Measurements from ENCODE around the gene PARM1.

The PARM1 gene

DNA sequence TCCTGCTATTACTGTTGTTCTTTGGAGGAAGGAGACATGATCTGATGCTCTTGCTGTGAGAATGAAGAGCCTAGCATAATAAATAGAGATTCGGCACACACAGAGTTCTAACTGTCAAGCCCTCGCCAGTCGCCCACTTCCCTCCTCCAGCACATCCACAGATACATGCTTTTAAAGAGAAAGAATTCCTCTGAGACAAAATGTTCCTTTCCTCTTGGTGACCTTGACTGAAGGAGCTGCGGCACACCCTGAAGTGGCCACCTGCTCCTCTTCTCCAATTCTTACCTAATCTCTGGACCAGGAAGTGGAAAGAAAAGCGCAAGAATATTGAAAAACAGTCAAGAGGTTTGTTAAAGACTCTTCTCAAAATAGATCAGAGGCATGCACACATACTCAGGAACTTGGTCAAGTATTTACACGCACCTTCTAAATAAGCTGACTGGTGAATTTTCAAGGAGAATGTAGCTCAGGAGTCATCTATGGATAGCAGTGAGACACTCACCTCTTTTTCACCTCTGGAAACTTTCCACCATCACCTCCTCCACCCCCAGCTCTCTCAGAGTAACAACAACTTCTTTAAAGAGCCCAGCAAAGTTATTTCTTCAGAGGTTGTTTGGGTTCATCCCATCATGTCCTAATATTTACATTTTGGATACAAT is 95.4 kb downstream of the PARM1 start:
- no peak for DNase-seq (ENCODE audit: extremely low read depth in 1 of 2, low read depth in 1 of 2)

DNA sequence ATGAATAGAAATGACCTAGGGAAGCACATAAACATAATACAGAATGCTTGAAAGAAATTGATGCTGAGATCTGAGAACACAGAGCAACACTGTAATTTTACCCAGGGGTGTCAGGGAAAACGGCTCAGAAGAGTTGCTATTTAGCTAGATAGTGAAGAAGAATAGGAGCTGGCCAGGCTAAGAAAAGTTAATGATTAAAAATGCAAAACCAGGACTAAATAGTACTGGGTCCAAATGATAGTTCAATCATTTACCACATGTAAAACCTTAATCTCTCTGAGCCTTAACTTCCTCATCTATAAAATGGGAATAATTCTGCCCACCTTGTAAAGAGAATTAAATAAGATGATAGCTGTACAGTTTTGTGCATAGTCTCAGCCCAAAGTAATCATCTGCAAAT is 97.1 kb downstream of the PARM1 start:
- no peak for DNase-seq (ENCODE audit: extremely low read depth in 1 of 2, low read depth in 1 of 2)

DNA sequence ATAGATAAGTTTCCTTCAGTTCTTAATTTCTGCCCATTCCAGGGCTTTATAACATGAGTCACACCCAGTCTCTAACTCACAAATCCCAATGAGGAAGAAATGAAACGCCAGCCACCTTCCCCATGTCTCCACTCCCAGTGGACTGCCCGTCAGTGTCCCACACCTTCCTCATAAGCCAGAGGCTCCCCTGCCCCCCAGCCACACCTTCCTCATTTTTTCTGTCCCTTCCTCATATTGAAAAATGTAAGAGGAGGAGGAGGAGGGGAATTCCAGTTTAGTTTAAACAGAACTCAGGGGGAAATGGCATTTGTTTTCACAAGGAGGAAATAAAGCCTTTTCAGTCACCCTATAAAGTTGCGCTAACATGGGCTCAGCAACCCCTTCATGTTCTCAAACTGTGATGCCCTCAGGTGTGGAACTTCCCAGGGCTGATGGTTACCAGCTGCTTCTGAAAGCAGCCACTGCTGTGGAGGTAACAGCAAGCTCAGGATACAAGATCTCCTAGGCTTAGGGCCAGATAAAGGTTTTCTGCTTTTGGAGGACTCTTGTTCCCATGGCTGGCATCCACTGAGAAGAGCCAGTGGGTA is 97.8 kb downstream of the PARM1 start:
- DNase-seq (ENCODE audit: extremely low read depth in 1 of 2, low read depth in 1 of 2): no peak

DNA sequence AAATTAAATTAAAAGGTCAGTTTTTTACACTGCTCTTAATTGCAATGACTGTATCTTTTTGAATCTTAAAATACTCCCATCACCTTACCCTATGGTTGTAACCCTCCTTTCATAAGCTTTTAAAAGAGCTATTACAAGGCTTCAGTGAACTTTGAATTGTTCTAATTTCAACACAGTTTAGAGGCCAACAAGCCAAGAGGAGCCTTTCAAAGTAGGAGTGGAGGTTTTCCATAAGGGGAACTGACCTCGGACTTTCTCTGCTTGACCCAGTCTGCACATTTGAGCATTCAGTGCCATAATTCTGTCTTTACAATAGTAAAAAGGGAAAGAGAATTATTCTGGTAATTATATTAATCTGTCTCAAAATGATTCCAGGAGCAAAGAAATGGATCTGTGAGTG is 98.9 kb downstream of the PARM1 start:
- DNase-seq (ENCODE audit: extremely low read depth in 1 of 2, low read depth in 1 of 2): no peak

DNA sequence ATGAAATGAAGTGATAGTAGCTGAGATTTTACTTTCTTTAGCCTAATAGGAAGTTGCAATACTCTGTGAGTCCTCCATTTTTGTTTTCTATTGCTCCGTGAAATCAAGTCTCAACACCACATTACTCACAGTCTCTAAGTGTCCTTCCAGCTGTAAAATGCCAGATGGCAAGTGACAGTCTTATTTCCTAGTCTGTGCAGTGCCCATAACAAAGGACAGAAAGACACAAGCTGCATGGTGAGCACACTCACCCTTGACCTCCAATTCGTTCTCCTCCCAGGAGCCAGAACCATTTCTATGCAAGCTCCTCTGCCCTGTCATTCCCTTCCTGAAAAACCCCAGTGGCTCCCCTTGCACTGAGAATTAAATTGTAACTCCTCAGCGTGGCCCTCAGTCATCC is 101.6 kb downstream of the PARM1 start:
- DNase-seq (ENCODE audit: extremely low read depth in 1 of 2, low read depth in 1 of 2): no peak

DNA sequence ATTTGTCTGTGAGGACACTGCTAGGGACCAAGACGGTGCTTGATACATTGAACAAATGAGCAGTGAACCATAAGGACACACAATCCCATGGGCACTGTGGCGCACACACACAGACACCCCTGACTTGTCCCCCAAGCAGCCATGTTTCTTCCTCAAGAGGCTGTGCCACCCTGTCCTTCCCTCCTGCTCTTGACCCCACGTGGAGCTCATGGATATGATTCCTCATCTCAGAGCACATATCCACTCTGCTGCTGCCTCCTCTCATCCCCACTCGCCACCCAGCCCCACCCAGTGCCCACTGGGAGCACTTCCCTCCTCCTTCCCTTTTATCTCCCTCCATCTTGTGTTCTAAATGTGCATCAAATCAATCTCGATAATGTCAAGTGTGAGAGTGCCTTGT is 102.4 kb downstream of the PARM1 start:
- DNase-seq (ENCODE audit: extremely low read depth in 1 of 2, low read depth in 1 of 2): no peak

DNA sequence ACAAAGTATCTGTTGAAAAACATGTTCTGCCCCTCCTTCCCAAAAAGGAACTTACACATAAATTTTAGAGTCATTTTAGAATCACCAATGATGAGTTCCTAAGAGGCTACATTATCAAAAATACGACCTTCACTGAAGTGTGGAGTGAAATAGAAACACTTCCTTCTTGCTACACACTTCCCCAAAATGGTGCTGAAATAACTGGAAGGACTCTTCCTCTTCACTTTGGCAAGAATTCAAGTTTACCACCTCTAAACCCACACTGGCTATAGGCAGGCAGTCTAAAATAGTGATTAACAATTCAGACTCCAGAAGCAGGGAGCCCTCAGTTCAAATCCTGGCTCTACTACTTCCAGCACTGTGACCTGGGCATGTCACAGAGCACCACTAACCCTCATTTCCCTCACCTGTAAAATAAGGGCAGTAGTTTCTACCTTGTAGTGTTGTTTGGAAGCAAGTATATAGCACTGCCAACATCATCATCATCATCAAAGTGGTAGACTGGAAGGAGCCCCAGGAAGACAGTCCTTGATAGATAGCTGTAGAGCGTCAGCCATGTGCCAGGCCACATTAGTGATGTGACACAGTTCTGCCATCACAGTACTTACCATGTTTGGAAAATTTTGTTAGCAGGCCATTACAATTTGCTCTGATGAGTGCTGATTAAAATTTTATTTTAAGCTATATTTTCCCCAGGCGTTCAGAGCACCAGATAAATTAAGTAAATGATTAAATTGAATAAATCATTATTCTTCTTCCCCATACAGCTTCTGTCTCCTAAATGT is 103.3 kb downstream of the PARM1 start:
- DNase-seq (ENCODE audit: extremely low read depth in 1 of 2, low read depth in 1 of 2): no peak

DNA sequence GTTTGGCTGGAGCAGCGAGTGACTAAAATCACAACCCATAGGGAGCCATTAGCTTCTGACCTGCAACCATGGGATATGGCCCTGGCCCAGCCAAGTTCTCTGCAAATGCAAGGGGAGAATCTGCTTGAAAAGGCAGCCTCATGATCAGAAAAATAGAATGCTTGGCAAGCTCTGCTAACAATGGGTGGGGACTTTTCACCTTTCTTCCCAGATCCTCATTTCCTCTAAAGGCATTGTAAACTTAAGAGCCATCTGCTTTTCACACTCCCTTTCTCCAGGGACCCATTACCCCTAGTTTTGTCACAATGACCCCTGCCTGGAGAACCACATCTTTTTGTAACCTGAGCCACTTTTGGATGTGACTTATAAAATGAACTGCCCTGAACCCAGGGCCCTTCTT is 104.3 kb downstream of the PARM1 start:
- no peak for DNase-seq (ENCODE audit: extremely low read depth in 1 of 2, low read depth in 1 of 2)

DNA sequence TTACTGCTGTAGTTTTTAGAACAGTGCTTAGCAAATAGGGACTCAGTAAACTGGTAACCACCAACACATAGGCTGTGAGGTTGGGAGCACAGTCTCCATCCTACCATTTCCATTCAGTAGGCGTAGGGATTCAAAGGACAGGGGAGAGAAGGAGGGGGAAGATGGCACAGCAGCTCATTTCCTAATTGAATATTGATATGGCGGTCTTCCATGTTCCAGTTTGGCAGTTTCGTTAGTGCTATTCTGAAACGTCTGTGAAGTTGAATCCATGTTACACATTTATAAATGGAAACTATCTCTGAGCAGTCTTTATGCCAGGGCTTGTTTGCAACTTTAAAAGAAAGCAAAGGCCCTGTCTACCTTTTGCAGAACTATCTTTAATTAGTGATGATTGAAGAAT is 105.5 kb downstream of the PARM1 start:
- no peak for DNase-seq (ENCODE audit: extremely low read depth in 1 of 2, low read depth in 1 of 2)

DNA sequence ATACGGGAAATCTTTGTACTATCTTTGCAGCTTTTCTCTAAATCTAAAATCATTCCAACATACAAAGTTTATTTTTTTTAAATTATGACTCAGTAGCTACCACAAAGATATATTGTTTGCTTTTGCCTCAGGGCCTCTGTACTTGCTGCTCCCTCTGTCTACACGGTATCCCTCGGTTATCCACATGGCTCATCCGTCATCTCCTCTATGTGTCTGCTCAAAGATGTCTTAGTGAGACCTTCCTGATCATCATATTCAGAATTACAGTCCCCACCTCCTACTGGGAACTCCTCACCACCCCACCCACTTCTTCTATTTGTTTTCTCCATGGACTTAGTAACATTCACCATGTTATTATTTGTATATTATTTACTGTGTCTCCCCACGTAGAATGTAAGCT is 107.8 kb downstream of the PARM1 start:
- DNase-seq (ENCODE audit: extremely low read depth in 1 of 2, low read depth in 1 of 2): no peak

DNA sequence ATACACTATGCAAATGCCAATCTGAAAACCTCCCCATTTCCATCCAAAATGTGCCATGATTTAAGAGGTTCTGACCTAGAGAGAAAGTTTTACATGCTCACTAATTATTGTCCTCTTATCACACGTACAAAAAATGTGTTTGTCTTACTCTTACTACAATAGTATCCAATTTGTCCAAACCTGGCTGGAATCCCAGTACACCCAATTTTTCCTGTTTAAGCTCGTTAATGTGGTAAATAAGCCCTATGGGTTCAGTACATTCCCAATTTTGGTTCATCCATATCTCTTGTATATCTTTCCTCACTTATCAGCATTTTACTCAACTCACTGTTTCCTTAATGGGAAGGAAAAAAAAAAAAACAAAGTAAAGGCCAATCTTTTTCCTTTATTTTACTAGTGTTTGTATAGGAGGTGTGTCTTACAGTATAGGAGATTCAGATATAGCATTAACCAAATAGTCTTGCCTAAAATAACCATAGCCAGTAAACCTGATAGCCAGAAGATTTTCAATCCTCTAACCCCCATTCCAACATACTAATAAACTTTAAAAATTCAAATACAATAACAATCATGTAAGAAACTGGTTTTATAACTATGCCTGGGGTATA is 109.8 kb downstream of the PARM1 start:
- no peak for DNase-seq (ENCODE audit: extremely low read depth in 1 of 2, low read depth in 1 of 2)

DNA sequence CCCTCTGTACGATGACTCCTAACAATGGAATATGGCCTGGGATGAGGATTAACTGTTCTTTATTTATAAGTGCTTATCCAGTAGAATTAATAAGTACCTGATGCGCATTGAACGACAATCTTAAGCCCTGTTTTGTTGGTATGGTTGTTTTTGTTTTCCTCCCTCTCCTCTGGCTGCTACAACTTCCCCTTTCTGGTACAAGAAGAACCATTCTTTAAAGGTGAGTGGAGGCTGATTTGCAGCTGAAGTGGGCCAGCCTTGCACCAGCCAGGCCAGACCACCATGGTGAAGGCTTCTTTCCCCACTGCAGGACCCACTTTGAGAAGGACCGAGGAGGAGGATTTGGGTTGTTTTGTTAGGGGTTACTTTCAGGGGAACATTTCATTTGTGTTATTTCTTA is 113.3 kb downstream of the PARM1 start:
- no peak for DNase-seq (ENCODE audit: extremely low read depth in 1 of 2, low read depth in 1 of 2)

DNA sequence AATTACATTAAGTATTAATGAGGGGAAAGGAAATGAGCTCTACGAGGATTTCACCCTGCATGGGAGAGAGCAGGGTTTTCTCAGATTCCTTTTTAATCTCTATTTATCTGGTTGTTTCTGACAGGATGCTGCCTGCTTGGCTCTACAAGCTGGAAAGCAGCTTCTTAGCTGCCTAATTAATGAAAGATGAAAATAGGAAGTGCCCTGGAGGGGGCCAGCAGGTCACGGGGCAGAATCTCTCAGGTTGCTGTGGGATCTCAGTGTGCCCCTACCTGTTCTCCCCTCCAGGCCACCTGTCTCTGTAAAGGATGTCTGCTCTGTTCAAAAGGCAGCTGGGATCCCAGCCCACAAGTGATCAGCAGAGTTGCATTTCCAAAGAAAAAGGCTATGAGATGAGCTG is 113.7 kb downstream of the PARM1 start:
- DNase-seq (ENCODE audit: extremely low read depth in 1 of 2, low read depth in 1 of 2): no peak

DNA sequence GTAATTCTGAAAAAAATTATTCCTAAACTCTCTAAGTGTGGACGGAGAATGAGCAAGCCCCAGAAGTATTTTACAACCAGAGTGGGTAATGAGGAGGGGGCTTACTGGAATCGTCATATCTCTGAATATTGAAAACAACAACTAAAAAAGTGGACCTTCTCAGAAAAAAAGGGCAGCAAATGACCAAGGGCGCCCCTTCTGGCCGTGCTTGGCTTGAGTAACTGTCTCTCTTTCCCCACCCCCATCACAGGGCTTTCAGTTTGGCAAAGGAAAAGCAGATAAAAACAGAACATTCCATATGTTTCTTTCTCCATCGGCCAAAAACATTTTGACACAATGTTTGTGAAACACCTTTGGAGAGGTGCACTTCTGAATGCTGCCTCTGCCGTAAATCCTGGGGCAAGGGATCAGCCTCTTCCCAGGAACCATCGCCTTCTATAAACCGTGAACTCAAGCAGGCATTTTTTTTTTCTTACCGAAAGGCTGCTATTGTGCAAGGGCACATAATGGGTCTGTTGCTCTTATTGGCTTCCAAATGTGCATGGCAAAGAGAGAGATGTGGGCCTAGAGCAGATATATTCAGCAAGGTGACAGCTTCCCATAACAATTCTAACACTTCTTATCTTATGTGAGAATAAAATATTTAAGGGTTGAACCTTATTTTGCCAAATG is 115.4 kb downstream of the PARM1 start:
- DNase-seq (ENCODE audit: extremely low read depth in 1 of 2, low read depth in 1 of 2): no peak

DNA sequence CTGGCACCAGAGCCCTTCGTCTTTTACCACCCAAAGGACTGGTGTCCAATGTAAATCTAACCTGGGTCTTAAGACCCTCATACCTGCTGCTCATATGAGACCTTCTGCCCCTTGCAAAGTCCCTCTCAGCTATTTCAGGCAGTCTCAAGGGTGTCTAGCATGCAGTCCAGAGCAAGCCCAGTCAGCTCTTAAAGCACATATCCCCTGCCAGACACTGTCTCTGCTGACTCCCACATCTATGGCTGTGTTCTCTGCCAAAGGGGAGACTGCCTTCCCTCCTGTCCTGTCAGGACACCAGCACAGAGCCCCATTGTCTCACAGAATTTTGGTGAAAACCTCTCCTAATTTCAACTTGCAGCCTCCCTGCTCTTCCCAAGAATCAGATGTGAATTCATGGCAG is 118.5 kb downstream of the PARM1 start:
- DNase-seq (ENCODE audit: extremely low read depth in 1 of 2, low read depth in 1 of 2): no peak

DNA sequence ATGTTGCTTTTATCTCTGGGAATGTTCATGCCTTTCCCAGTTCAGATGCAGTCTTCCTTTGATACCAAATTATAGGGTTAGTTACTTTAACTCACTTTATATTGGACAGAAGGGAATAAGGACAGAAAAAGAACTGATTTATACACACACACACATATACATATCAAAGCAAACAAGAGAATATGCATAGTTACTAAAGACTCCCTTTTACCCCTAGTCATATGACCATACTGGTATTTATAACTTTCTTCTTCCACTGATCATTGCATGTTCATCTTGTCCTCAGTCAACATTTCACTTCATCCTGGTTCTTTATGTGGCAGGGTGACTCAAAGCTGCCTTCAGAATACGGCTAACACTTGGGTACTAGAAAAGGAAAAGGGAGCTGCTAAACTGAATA is 120.4 kb downstream of the PARM1 start:
- DNase-seq (ENCODE audit: extremely low read depth in 1 of 2, low read depth in 1 of 2): no peak

DNA sequence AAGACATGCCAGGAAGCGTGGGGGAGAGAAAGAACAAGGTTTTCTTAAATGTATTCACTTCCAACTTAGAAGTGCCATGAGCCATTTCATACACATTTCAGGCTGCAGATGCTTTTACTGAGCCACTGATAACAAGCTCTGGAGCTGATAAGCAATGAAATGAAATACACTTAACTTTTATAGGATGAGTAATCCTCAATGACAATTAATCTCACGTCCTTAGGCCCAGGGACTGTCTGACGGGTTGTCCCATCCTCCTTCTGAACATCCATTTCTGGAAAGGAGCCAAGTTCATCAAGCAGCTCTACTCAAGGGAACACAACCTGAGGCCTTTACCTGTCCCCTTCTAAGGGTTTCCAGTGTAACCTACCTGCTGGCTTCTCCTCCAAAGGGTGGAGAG is 121.2 kb downstream of the PARM1 start:
- no peak for DNase-seq (ENCODE audit: extremely low read depth in 1 of 2, low read depth in 1 of 2)

DNA sequence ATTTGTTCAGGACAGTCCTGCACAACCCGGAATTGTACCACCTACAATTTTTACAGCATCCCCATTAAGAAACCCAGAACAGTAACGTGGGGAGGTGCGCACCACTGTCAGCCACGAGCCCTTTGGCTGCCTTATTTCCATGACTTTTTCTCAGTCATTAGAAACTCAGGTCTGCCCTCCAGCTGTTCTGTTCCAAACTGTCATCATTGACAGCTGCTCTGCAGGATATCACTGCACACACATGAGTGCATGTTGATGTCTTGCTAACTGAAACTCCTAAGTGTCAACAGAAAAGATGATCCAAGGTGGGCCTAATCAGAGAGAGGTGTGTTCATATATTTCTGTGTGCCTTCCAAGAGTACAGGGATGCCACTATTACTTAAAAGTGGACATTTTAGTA is 123.4 kb downstream of the PARM1 start:
- no peak for DNase-seq (ENCODE audit: extremely low read depth in 1 of 2, low read depth in 1 of 2)

DNA sequence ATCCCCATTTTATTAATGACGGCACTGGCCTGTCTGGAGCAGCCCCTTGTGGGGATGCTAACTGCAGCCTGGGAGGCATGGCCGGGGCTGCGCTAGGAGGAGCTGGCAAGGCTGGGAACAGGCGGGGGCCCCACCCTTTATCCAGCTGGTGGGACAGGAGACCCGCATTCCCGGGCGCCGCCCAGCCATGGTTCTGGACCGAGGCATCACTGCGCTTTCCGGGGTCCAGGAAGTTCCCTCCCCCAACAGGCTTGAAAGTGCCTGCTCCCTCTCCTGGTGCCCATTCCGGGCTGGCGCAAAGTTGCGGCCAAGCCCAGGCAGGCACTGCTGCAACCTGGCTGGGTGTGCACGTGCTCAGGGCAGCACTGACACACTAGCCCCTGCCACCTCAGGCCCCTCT is 124.5 kb downstream of the PARM1 start:
- no peak for DNase-seq (ENCODE audit: extremely low read depth in 1 of 2, low read depth in 1 of 2)

DNA sequence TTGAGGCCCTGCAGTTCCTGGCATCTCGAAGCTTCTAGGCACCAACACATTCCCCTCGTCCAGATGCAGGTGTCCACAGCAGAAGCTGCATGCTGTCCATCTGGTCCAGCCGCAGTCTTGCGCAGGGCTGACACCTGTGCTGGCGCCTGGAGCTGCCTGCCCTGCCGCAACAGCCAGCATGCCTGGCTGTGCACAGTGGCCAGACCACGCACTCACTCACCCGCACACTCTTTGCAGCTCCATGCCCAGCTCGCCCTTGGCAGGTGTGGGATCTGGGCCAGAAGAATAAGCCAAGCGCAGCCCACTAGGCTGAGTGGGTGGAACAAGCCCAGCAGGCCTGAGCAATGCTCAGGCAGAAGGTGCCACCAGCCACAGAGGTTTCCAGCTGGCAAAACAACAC is 125.6 kb downstream of the PARM1 start:
- no peak for DNase-seq (ENCODE audit: extremely low read depth in 1 of 2, low read depth in 1 of 2)

DNA sequence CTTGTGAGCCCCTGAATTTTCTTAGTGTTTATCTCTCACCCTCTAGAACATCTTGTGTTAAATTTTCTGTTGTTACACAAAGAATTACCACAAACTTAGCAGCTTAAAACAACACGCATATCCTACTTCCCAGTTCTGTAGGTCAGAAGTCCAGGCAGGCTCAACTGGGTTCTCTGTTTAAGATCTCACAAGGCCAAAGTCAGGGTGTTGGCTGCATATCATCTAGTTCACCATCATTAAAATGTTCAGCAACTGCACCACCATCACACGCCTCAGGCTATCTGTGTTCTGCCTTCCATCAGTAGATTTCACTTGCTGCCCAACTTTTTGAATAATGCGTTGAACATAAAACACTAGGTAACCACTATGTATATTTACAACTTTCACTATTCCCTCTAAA is 130.5 kb downstream of the PARM1 start:
- no peak for DNase-seq (ENCODE audit: extremely low read depth in 1 of 2, low read depth in 1 of 2)

All from activated CD8-positive, alpha-beta memory T cell treated with anti-CD3 and anti-CD28 coated beads for 1 hour (primary cell).